ENCODE measurements around the gene ARHGAP42.

Gene ARHGAP42

DNA sequence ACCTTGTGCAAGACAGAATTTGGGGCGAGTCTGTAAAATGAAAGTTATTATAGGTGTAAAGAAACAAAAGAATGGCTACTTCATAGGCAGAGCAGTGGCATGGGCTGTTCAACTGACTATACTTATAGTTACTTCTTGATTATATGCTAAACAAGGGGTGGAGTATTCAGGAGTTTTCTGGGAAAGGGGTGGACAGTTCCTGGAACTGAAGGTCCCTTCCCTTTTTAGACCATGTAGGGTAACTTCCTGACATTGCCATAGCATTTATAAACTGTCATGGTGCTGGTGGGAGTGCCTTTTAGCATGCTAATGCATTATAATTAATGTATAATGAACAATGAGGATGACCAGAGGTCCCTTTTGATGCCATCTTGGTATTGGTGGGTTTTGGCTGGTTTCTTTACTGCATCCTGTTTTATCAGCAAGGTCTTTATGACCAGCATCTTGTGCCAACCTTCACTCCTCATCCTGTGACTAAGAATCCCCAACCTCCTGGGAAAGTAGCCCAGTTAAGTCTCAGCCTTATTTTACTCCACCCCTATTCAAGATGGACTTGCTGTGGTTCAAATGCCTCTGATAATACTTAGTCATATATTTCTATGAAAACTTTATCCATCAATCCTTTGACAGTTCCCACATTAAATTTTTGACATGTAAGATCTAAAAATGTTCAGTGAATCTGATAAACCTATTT lies 118.6 kb downstream of the ARHGAP42 start:
- DNase-seq = no peak

DNA sequence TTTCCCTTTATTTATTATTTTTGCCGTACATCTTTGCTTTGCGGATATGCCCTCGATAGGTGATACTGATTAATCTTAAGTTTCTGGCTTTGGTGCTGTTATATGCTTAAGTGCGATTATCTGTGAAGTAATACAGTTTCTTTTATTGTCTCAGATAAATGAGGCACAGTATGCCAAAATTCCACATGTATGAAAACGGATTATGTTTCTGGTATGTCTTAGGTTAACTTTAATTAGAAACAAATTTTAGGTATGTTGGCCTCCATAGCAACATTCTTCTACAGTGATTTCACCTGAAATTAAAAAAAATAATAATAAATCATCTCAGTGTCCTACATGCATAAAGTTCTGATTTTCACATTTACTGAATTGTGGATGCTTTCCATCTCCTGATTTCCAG lies 119.2 kb downstream of the ARHGAP42 start:
- DNase-seq = no peak

- DNase-seq = no peak
Measured at GRCh38 chr11:100808904-100809491, 121.9 kb downstream of the ARHGAP42 start.

DNA sequence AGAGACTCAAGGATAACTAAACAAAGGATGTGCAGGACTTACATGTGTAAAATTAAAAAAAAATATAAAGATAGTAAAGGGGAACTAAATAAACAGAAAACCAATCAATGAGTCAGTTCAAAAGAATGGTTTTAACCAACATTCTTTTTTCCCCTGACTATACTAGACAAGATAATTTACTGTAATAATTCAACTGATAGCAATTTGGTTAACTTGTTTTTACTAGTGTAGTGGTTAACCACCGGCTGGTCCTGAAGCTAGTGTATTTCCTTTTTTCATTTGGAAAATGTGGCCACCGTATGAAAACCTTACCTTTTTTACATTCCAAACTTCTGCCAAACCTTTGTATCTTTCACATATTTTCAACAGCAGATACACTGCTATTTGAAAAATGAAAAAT lies 123.1 kb downstream of the ARHGAP42 start:
- DNase-seq = no peak

DNA sequence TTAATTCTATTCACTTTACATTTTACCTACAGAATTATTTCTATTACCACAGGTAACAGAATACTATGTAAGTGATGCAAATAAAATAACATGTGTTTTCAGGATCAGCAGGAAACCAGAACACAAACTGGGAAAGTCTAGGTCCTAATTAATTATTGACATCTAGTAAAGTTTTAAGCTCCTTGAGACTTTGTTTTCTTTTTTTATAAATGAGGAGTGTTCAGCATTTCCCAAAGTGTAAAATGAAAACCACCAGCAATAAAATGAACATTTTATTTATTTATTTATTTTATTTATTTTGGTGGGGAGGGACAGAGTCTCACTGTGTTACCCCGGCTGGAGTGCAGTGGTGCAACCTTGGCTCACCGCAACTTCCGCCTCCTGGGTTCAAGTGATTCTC lies 123.6 kb downstream of the ARHGAP42 start:
- no peak for DNase-seq

DNA sequence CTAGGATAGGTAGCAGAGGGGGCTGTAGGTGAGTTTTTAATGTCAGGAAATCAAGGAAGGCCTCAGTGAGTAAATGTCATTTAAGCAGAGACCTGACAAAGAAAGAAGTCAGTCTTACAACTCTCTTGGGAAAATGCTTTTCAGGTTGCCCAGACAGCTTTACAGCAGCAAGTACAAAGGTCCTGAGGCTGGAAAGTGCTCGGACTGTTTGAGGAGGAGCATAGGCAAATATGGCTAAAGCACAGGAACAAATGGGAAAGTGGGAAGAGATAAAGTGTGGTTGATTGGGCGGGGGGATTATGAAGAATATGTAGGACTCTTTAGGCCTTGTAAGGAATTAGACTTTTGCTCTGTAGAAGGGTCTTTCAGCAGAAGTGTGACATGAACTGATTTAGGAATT lies 125.4 kb downstream of the ARHGAP42 start:
- no peak for DNase-seq

DNA sequence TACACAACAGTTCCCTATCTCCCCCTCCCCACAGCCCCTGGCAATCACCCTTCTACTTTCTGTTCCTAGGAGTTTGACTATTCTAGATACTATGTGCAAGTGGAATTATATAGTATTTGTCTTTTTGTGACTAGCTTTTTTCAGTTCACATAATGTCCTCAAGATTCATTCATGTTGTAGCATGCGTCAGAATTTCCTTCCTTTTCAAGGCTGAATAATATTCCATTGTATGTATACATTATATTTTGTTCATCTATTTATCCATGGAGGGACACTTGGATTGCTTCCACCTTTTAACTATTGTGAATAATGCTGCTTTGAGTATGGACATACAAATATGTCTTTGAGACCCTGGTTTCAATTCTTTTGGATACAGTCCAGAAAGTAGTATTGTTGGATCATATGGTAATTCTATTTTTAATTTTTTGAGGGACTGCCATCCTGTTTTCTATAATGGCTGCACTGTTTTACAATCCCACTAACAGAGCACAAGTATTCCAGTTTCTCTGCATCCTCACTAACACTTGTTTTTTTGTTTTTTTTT lies 128.8 kb downstream of the ARHGAP42 start:
- no peak for DNase-seq

DNA sequence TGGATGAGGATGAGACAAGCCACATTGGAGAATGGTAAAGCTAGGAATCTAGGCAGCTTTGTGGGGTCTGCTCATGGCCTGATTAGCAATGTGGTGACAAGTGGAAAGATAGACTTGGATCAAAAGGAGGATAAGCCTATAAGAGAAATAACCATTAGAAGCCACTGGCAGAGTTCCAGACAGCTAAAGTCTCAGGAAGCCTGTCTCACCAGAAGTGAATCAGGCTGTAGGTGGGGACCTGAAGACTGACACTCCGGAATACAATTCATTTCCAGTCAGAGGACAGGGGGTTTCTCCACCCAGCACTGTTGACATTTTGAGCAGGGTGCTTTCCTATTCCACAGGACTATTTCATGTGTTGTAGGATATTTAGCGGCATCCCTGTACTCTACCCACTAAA lies 129.7 kb downstream of the ARHGAP42 start:
- no peak for DNase-seq

DNA sequence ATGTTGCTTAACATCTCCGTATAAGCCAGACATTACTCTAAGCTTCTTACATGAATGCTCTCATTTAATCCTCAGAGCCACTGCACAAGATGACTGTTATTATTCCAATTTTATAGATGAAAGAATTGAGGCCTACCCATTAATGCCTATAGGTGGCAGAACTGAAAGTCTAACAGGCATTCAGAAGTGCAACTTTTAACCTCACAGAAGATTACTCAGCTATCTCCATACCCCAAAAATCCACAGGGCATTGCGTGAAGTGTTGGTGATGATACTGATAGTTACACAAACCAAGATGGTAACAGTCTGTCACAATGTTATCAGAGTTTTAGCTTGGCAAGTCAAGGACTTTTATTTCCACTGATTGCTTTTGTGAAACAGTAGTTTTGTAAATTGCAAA lies 130.5 kb downstream of the ARHGAP42 start:
- no peak for DNase-seq

DNA sequence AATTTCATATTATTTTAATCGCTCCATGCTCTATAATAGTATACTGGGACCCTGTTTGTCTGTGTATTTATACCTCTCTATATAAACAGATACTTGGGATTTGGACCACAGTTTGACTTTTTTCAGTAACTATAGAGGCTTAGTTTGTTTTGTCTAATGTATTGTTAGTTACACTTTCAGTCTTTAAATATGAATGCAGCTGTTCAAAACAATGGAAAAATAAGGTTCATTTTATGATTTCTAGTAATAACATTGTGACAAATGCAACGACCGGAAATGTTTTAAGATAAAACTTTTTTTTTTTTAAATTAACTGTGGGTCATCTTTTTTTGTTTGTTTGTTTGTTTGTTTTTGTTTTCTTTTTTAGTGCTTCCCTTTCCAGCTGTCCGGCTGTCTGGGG lies 133.5 kb downstream of the ARHGAP42 start:
- no peak for DNase-seq

- no peak for DNase-seq
Measured at GRCh38 chr11:100821198-100821597, 134.1 kb downstream of the ARHGAP42 start.

DNA sequence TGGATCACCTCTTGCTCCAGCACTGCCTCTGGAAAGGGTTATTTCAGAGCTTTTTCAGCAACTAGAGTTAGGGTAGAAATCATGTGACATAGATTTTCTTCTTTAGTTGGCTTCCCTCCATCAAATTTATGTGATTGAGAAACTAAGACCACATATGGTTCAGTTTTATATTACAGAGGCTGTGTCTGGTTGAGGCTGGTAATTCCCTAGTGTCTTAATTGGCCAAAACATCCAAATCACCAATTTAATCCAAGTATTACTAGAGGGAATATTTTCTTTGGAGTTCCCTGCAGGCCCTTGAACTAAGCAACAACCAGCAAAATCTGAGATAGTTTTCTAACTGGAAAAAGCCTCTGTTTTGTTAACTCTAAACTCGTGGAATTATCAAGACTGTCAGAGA lies 136.3 kb downstream of the ARHGAP42 start:
- DNase-seq = no peak

DNA sequence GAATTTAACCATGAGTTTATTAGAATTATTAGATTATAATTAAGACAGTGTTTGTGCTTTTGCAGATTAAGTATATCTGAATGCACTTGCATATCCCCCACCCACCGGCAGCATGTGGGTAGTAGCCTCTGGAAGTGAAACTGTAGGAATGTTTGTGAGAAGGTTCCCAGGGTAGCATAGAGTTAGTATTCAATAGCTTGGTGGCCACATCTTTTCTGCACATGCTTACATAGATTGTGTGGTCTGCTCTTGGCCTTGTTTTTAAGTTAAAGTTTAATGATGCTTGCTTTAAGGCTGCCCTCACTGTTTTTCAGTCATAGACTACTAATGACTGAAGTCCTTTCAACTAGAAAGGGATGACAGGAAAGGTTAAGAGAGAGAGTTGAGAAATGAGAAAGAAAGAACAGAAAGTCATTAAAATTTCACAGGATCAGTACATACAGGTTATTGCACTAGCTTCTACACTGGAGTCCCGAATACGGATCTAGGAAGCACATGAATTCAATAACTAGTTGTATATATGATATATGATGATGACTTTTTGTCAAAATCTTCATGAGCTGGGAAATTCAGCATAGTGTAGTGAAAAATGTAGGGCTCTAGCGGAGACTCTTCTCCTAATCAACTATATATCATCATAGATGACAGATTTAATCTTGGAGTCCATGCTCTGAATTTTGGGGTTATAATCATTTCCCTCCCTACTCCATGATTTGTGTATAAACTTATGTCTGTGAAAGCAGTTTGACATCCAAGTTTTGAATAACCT lies 137.1 kb downstream of the ARHGAP42 start:
- DNase-seq = no peak

GRCh38 chr11:100825626-100826025 lies 138.5 kb downstream of the ARHGAP42 start:
- no peak for DNase-seq

DNA sequence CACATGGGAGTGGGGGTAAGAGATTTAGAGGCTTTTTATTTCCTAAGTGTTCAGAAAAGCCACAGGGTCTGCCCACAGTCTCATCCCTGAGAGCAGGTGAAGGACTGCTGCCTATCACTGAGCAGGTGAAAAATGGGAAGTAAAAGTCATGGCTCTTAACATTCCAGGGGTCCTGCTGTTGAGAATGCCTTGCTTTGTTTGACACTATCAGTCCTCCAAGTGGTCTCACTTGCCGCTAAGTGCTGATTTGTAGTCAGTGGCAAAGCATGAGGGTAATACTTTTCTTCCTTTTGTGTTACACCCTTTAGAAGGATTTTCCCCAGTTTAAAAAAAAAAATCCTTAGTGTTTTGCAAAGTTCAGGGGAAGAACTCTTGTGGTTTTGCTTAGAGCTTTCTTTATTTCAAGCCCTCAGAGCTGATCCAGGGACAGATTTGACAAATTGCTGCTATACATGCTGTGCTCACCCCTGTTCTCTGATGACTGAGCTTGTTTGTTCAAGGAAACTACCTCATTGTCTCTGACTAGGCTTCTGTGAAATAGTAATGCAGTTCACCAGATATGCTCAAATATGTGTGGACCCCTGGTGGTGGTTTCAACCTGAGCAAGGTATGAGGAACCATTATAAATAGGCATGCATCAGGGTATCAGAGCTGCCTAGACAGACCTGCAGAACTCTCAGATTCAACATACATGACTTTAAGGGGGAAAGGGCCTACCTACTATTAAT lies 141.0 kb downstream of the ARHGAP42 start:
- no peak for DNase-seq

DNA sequence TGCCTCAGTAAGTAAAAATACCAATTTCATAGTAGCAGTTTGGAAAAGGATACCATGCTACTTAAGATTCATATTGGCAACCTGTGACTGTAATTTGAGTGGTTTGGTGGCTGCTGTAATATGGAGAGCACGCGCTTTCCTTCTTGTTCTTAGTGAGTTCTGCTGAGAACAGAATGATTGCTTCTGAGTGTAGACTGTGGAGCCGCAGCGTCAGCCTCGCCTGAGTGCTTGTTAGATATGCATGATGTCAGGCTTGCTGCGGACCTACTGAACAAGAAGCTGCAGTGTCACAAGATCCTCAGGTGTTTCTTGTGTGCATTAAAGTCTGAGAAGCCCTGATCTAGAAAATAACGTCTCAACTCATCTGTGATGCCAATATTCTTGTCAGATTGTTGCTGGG lies 143.2 kb downstream of the ARHGAP42 start:
- DNase-seq = no peak

DNA sequence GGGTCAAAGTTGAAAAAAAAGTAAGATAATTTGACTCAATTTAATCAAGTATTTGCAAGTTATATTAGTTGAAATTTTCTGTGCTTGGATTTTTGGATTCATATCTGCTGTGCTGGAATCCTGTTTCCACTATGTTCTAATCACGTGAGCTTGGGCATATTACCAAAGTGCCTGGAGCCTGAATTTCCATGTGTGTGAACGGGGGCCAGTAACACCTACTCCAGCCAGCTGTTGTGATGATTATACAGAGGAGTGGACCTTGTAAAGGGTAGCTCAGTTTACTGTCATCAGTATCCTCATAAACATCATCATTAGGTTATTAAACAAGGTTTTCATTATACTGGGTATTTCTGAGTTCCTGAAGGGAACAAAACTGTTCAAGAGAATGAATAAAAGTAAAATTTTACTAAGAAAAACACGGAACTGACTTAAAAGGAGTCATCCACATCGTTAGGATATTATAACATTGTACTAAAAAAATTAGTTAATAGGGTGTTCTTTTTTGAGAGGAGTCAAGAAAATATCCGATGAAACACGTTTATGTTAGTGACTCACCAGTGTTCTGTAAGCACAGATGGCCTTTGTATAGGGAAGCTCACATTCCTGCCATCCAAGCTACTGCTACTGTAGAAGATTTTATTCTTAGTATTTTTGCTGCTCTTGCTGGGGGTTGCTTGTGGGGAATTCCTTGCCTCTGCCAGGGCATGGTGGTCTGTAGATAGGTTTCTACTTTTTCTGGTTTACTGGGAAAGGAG lies 144.1 kb downstream of the ARHGAP42 start:
- no peak for DNase-seq

- DNase-seq = no peak
Measured at GRCh38 chr11:100831929-100832494, 144.9 kb downstream of the ARHGAP42 start.

DNA sequence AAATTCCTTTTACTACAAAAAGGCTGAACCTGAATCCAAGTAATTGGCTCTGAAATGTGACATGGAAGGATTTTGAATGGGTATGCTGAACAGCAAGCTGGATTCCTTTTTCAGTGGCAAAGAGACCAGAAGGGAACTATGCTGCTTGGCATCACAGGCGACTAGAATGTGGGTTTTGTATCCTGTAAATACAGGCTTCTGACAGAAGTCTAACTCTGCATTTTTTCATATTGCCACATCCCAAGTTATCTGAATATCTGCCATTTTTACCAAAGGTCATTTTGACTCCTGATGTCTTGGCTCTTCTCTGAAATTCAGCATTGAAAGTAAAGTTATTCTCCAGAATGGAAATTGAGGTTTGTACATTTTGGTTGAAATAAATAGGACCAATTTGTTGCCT lies 145.7 kb downstream of the ARHGAP42 start:
- no peak for DNase-seq

DNA sequence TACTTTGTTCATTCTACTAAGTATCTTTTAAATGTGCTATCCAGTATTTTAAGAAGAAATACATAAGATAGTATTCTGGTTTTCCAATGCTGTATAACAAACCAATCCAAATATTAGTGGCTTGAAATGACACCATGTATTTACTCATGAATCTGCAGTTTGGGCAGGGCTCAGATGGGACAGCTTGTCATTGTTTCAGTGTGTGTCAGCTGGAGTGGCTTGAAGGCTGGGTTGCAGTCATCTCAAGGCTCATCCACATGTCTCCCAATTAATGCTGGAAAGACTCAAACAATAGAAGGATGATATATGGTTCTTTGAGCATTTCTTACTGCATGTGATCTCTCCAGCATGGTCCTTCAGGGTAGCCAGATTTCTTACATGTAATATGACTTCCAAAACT lies 146.2 kb downstream of the ARHGAP42 start:
- DNase-seq = no peak

DNA sequence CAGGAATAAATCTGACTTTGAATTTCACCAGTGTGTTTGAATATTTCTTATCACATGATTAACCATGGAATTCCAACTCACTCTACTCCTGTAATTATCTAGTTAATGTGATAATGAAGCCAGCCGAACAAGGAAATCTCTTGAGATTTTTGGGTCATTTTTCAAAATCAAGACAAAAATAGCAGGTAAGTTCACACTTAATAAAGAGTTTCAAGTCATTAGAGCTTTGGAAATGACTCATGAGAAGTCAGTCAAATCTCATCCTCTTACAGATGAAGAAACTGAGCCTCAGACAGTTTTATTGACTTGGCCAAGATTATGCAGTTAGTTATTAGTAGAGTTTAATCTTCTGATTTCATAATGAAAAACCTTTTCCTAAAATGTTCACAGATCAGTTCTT lies 148.8 kb downstream of the ARHGAP42 start:
- no peak for DNase-seq

DNA sequence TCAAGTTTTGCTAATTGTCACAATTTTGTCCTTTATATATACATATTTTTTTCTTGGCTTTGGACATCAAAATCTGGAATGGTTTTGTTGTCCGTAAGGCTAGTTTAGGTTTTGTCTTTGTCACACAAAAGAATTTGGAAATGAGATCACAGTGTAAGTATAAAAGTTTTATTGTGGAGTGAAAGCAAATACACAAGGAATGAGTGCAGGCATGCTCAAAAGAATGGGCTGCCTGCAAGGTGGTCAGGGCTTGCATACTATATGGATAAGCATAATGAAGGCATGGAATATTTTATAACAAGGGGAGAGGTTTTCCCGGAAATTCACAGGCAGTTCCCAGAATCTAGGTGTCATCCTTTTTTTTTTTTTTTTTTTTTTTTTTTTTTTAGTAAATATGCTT lies 150.2 kb downstream of the ARHGAP42 start:
- DNase-seq = no peak

Data from stimulated activated CD4-positive, alpha-beta T cell treated with anti-CD3 and anti-CD28 coated beads, Interleukin-1b, Interleukin-23, amount 100 ng/mL, for 48 hours (primary cell).